ENCODE results near the gene LEAP2. TPM values are rescaled to one million over a fixed set of nuclear protein-coding genes. Genes with fewer than 3 reads are reported as not detected.

The LEAP2 gene
- polyA plus RNA-seq, 2 of the 4 experiments (the other 2 are of a cell fraction) = 1.6 to 4.8 TPM

DNA sequence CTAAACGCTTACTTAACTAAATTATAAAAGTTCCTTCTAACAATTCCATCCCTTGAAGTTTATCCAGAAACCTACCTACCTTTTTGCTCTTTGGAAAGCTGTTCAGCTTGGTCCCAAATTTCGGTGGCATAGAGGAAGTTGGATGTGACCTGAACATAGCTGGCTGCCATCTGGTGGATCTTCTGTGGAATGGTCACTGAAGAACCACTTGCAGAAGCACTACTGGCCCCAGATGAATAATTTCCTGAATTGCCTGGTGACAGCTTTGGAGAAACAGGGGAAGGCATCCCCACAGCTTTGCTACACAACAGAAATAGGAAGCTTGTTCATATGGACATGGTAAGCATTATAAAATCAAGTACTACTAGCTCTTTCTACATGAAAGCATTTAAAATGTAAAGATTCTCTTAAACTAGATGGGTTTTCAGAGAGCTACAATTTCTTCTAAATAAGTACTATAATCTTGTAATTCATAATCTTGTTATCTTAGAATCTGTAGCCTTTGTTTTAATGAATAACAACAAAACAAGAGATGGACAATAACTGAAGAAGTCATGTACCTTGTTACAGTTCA, 9.9 kb downstream of the LEAP2 start:
- ChIA-PET POLR2A (no interaction called here), CTCF (interaction anchor here (0.6 to 5.1 kb wide), 24 partner anchors 9 to 503 kb away, joined by 3 to 48 read pairs (median 4); partner anchors contain the start of genes GDF9, LEAP2, SHROOM1 and UQCRQ)
- DNase-seq (ENCODE audit: low read depth in 1 of 2, low spot score in 1 of 2) = peak; percentile 60 to 80
- Histone ChIP-seq H3K4me1 (no peaks in the 10 kb centered on the region), H3K9me3 (no peaks in the 10 kb centered on the region), H3K27ac (no peak overlapping the region), H3K4me2 (no peak overlapping the region), H3K4me3 (no peak overlapping the region)
- TF ChIP-seq HOXA7 (CRISPR knock-in tag; IDR thresholded peaks at IDR 0.05) (no peak), ZNF302 (CRISPR knock-in tag; IDR thresholded peaks at IDR 0.05) (no peak), SMC3 (IDR thresholded peaks at IDR 0.05) (peak; percentile 69), FOSB (CRISPR knock-in tag; IDR thresholded peaks at IDR 0.05) (no peak), RAD21 (conservative IDR thresholded peaks at IDR 0.05 in 1 of 2, IDR thresholded peaks at IDR 0.05 in 1 of 2) (peak; percentile 54; a peak in 4 of 5 replicates)
- TF ChIP-seq, protein P1, sequence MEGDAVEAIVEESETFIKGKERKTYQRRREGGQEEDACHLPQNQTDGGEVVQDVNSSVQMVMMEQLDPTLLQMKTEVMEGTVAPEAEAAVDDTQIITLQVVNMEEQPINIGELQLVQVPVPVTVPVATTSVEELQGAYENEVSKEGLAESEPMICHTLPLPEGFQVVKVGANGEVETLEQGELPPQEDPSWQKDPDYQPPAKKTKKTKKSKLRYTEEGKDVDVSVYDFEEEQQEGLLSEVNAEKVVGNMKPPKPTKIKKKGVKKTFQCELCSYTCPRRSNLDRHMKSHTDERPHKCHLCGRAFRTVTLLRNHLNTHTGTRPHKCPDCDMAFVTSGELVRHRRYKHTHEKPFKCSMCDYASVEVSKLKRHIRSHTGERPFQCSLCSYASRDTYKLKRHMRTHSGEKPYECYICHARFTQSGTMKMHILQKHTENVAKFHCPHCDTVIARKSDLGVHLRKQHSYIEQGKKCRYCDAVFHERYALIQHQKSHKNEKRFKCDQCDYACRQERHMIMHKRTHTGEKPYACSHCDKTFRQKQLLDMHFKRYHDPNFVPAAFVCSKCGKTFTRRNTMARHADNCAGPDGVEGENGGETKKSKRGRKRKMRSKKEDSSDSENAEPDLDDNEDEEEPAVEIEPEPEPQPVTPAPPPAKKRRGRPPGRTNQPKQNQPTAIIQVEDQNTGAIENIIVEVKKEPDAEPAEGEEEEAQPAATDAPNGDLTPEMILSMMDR (IDR thresholded peaks at IDR 0.05) = peak; percentile 69
- FAIRE-seq = no peak
- ATAC-seq = peak; percentile 97 to 99
- 3% methylated on average over 2 of the region's 2 CpGs for WGBS (ENCODE audit: missing lambda C conversion rate)

GRCh38 chr5:132884548-132884947, 11.1 kb downstream of the LEAP2 start:
- no peak for DNase-seq (ENCODE audit: low read depth in 1 of 2, low spot score in 1 of 2)
- ChIA-PET CTCF (interaction anchor here (1.7 to 5.1 kb wide), 3 partner anchors 8 to 55 kb away, joined by 4 to 48 read pairs (median 18); partner anchors contain the start of gene SHROOM1), POLR2A (no interaction called here)
- TF ChIP-seq POLR2AphosphoS2 (conservative IDR thresholded peaks at IDR 0.05; ENCODE audit: low read length) = no peak
- no peak for TF ChIP-seq PHF8 (IDR thresholded peaks at IDR 0.05; ENCODE audit: borderline replicate concordance, low read depth)
- no peak for TF ChIP-seq NR3C1 (IDR thresholded peaks at IDR 0.05)
- no peak for TF ChIP-seq ZNF302 (CRISPR knock-in tag; IDR thresholded peaks at IDR 0.05)
- TF ChIP-seq REST (IDR thresholded peaks at IDR 0.05) = no peak
- no peak for TF ChIP-seq JUNB (IDR thresholded peaks at IDR 0.05)
- no peak for TF ChIP-seq HDAC2 (IDR thresholded peaks at IDR 0.05)
- no peak for TF ChIP-seq CHD4 (IDR thresholded peaks at IDR 0.05; ENCODE audit: borderline replicate concordance)
- no peak for TF ChIP-seq PBX3 (IDR thresholded peaks at IDR 0.05)
- TF ChIP-seq SREBF2 (IDR thresholded peaks at IDR 0.05) = no peak
- no peak for TF ChIP-seq CBX2 (IDR thresholded peaks at IDR 0.05; ENCODE audit: borderline replicate concordance, low read depth)
- no peak for TF ChIP-seq EP300 (IDR thresholded peaks at IDR 0.05)
- TF ChIP-seq HMGXB4 (CRISPR knock-in tag; IDR thresholded peaks at IDR 0.05; ENCODE audit: borderline replicate concordance) = no peak
- no peak for TF ChIP-seq RAD21 (conservative IDR thresholded peaks at IDR 0.05 in 1 of 2, IDR thresholded peaks at IDR 0.05 in 1 of 2)
- Histone ChIP-seq H3K4me3 (no peak overlapping the region), H3K9me3 (no peaks in the 10 kb centered on the region), H3K4me2 (no peak overlapping the region), H3K27ac (no peak overlapping the region), H3K4me1 (no peaks in the 10 kb centered on the region)
- WGBS (ENCODE audit: missing lambda C conversion rate) = 80% methylated on average over 2 of the region's 2 CpGs
- ATAC-seq = no peak
- FAIRE-seq = no peak
